Activated T-cell treated with anti-CD3 and anti-CD28 coated beads, Interleukin-2, amount 50 U/mL, for 48 hours (primary cell): ENCODE measurements around the gene CTSH.
"Not testable (repeated sequence)": the region's sequence is repeated elsewhere in the genome, so short reads cannot be mapped to it uniquely, and the experiment has no call there.

Experiments used
- DNase-seq, 2 experiments: peaks; one replicate each; pipeline ENCODE4 v3.0.0-alpha.2; 2020

The CTSH gene

DNA sequence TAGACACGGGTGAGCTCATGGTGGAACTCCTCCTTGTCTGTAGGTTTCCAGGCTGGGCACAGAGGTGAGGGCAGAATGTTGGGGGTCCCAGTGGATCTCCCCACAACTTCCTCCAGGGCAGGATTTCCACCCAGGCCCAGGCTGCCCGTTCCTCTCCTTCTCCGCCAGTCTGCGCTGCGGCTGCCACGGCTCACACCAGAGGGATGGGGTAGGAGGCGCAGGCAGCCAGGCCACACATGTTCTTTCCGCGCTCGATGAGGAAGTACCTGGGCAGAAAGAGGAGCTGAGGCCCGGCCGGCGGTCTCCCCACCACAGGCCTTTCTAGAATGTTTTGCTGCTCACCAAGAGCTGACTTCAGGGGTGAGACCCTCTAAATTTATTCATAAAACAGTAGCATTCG lies 22.9 kb downstream of the CTSH start:
- DNase-seq, result no peak

DNA sequence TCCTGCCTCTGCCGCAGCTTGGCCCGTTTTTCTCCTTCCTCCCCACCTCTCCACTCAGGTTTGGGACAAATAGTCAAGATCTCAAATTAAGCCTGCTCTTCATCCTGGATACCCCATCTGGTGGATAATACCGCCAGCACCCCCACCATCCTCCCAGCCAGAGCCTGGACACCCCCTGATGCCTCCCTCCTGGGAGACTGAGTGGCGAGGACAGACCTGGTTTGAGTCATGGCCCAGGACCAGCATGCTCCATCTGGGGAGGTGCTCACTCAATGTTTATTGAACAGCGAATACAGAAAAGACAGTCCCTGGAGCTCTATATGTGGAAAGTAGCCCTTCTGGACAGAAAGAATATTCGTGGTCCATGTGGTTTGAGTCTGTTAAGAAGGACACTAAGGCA lies 23.3 kb downstream of the CTSH start:
- no peak for DNase-seq

- no peak for DNase-seq
These were observed 27.0 kb downstream of the CTSH start for GRCh38 chr15:78917888-78918287.

DNA sequence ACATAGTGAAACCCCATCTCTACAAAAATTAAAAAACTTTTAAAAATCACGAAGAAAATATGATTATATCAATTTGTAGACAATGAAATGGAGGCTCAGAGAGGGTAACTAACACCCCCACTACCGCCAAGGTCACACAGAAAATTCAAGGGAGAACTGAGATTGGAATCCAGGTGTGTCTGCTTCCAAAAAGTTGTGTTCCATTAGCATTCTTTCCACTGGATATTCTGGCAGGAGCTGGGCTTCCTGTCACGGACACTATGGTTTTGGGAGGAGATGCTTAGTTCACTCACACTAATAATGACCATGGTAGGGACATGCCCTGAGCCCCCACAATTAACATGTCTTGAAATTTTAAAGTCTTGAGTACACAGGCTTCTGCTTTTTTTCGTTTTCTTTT lies 28.8 kb downstream of the CTSH start:
- no peak for DNase-seq

DNA sequence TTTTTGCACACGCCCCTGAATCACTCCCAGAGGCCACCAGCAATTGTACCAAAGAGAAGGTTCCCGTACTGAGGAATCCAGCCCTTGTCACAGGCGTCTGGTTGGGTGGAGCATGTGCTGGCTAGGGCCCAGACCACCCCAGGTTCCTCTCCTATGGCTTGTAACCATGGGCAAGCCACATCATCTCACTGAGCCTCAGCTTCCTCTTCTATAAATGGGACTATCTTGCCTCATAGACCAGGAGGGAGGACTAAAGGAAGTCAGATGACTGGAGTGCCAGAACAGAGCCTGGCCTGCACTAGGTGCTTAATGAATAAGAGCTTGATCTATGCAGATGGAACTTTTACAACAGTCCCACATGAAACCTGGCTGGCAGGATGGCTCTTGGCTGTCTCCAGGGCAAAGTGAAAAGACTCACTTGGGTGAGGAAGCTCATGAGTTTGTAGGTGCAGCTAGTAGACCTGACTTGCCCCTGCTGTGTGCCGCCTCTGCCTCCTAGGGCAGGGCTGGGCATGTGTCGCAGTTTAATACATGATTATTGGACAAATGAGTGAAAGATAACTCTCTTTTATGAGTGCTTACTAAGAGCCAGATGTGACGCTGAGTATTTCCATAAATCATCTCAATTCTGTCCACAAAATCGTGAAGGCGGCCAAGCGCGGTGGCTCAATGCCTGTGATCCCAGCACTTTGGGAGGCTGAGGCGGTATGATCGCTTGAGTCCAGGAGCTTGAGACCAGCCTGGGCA lies 29.3 kb downstream of the CTSH start:
- DNase-seq, result no peak

DNA sequence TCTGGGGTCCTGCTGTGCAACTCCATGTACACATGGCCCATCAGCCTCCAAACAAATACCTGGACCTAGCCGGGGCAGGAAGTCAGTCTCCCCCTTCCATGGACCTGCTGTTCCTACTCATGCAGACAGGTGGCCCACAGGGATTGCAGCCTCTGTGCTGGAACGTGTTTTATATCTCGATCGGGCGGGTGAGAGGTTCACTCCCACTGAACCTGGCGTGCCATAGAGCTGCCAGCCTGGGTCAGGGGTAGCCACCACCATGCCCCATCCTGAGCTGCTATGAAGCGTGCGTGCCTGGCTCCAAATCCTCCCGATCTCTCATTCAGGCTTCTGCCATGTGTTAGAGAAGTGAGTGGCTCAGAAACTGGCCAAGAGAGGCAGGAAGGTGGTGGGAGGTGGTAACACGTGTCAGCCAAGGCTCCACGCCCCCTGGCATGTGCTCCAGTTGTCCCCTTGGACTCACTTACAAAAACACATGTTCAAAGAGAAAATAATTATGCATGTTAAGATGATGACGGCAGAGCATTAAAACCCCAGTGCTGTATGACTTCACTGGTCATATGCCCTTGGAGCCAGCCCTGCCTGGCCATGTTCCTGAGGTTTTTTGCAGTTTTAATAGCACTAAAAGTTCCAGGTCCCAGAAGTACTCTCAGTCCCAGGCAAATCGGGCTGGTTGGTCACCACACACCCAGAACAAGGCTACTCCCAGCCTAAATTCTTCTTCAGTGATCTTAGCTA lies 30.6 kb downstream of the CTSH start:
- no peak for DNase-seq

- DNase-seq, result no peak
These were observed 31.8 kb downstream of the CTSH start for GRCh38 chr15:78913012-78913411.

DNA sequence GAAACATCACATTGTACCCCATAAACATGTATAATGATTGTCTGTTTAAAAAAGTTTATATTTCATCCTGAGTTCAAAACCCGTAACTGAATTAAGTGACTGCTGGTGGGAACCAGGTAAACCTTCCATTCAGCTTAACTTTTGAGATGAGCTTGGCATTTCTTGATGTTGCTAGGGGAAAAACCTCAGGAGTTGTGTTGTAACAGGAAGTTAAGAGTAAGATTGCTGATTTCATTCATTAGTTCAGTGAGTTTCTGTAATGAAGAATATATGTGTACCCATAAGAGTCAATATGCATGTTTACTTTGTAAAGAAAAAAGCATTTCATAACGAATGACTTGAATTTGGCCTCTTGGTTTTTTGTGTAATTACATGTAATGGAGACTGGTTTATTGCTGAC lies 32.5 kb downstream of the CTSH start:
- no peak for DNase-seq

DNA sequence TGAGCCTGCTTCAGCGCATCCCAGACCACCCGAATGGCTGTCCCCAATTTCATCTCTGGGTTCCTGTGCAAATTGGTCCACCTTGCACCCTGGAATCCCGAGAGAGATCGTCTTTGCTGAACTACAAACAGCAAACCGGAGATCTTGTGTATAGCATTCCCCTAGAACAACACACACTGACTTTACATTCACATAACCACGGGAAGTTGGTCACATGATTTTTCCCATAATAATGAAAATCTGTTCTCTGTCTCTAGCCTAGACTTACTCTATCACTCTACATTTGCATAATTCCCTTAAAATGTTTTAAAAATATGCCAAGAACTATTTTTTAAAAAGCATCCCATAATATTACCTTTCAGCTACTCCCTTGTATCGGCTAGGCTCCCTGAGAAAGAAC lies 34.6 kb downstream of the CTSH start:
- no peak for DNase-seq

- peak in 1 of 2 experiments; percentile 47 for DNase-seq
These were observed 35.0 kb downstream of the CTSH start for GRCh38 chr15:78909791-78910228.

- DNase-seq, result no peak
These were observed 35.6 kb downstream of the CTSH start for GRCh38 chr15:78909160-78909695.

- DNase-seq, result no peak
These were observed 37.3 kb downstream of the CTSH start for GRCh38 chr15:78907577-78907976.

GRCh38 chr15:78906316-78906620 lies 38.6 kb downstream of the CTSH start:
- no peak for DNase-seq

DNA sequence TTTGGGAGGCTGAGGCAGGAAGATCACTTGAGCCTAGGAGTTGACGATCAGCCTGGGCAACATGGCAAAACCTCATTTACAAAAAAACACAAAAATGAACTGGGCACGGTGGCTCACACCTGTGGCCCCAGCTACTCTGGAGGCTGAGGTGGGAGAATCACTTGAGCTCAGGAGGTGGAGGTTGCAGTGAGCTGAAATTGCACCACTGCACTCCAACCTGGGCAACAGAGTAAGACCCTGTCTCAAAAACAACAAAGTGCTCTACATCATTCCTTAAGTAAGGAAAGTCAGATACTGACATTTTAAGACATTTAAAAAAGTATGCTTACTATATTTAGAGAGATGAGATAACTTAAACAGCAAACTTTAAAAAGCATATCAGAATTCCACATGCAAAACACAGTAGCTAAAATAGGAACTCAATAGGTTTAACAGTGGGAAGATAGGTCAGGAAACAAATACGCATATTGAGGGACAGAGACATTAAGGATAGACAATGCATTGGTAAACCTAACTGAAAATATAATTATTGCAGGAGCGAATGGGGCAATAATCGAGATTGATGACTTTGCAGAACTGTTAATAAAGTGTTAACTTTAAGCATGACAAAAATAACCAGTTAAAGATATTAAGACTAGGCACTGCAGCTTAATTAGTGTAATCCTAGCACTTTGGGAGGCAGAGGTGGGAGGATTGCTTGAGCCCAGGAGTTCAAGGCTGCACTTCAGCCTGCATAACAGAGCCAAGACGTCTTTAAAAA lies 40.1 kb downstream of the CTSH start:
- no peak for DNase-seq

GRCh38 chr15:78902281-78903032 lies 42.4 kb downstream of the CTSH start:
- not testable (repeated sequence) for DNase-seq

- DNase-seq, result not testable (repeated sequence)
These were observed 43.9 kb downstream of the CTSH start for GRCh38 chr15:78900819-78901533.

- no peak for DNase-seq
These were observed 46.3 kb downstream of the CTSH start for GRCh38 chr15:78898540-78898939.

GRCh38 chr15:78895471-78895870 lies 49.4 kb downstream of the CTSH start:
- no peak for DNase-seq

- no peak for DNase-seq
These were observed 51.3 kb downstream of the CTSH start for GRCh38 chr15:78893538-78893937.

DNA sequence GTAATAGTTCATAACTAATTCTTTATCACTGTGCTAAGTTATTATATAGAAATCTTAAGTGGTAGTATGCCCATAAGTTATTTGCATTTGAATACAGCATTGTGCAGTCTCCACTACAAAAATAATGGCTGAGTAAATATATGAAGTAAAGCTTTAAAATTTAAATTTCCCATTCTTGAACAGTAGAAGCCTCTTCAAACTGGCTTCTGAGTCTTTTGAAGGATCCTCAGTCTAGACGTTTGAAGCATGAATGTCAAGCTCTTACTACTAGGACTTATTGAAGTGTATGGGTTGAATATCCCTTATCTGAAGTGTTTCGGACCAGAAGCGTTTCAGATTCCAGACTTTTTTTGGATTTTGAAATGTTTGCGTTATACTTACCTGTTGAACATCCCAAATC lies 55.8 kb downstream of the CTSH start:
- DNase-seq, result no peak

- no peak for DNase-seq
These were observed 63.2 kb downstream of the CTSH start for GRCh38 chr15:78881681-78882080.

- DNase-seq, result no peak
These were observed 64.0 kb downstream of the CTSH start for GRCh38 chr15:78880813-78881212.
